Sigmoid colon (tissue), 7 donors: Measurements from ENCODE around the gene TTC4. TPM values are rescaled to one million over a fixed set of nuclear protein-coding genes. Genes with fewer than 3 reads are reported as not detected.

Experiments used
- DNase-seq: peaks from one replicate; pipeline ENCODE4 v3.0.0-alpha.2; 2019
- H3K27ac ChIP-seq, 4 donors: fragments of 200-600 bp; sonication (generic); one replicate each; pipeline ENCODE4 v1.5.1; 2016 to 2019; ENCODE audit warnings: mild to moderate bottlenecking in 1 of 4
- H3K27me3 ChIP-seq, 3 donors: fragments of 200-600 bp; sonication (generic); one replicate each; pipeline ENCODE4 v1.5.1; 2019; ENCODE audit warnings: mild to moderate bottlenecking in 1 of 3
- H3K36me3 ChIP-seq, 4 donors: fragments of 200-600 bp; sonication (generic); one replicate each; pipeline ENCODE4 v1.5.1; 2016 to 2019
- H3K4me1 ChIP-seq, 4 donors: fragments of 200-600 bp; sonication (generic); one replicate each; pipeline ENCODE4 v1.5.1; 2017 to 2019
- H3K4me3 ChIP-seq, 4 donors: fragments of 200-600 bp; sonication (generic); one replicate each; pipeline ENCODE4 v1.5.1; 2017 to 2019; ENCODE audit warnings: mild to moderate bottlenecking in 2 of 4, moderate library complexity in 1 of 4
- H3K9me3 ChIP-seq, 4 donors: fragments of 200-600 bp in 3 of 4; sonication (generic) in 3 of 4; one replicate each; pipeline versions ENCODE4 v1.5.1 to v1.6.1; 2013 to 2019
- EP300 ChIP-seq, 4 donors: sonication (generic); formaldehyde crosslinking; IDR thresholded peaks; one replicate each; pipeline ENCODE4 v1.6.1; 2017; ENCODE audit warnings: antibody characterized with exemption in 4 of 4
- POLR2A ChIP-seq, 2 donors: fragments of 450-650 bp; IDR thresholded peaks; one replicate each; pipeline ENCODE4 v1.6.1; 2016; ENCODE audit warnings: antibody characterized with exemption in 2 of 2, mild to moderate bottlenecking in 2 of 2, moderate library complexity in 2 of 2
- POLR2AphosphoS5 ChIP-seq, 4 donors: sonication (generic); formaldehyde crosslinking; IDR thresholded peaks; one replicate each; pipeline ENCODE4 v1.6.1; 2017; ENCODE audit warnings: antibody characterized with exemption in 4 of 4
- WGBS, 2 donors: extraction: QIAGEN DNeasy Blood & Tissue Kit; methylation state at CpG; one replicate each; pipeline ENCODE4 v1.1.7; 2013; 5-methylcytosine and 5-hydroxymethylcytosine counted together
- intact Hi-C: fragments of 100-400 bp; cut with DNase I; formaldehyde crosslinking; loops from one replicate; pipeline ENCODE4 v1.15.1; 2023
- polyA plus RNA-seq, 3 donors: library from polyadenylated mRNA; stranded (reverse); fragments of 200-250 nt; gene quantifications; one replicate each; pipeline ENCODE4 v1.2.3, GENCODE V29; 2013
- total RNA-seq, 4 donors: library from RNA; depleted of rRNA; stranded (reverse); fragments of >200 nt; gene quantifications; one replicate each; pipeline ENCODE4 v1.1.0, GENCODE V29; 2016
- TF ChIP-seq, protein P1 (sequence below), 4 experiments: fragments of 450-650 bp in 3 of 4; fragments of 200-600 bp in 1 of 4; IDR thresholded peaks; one replicate each; pipeline ENCODE4 v1.5.1; 2016 to 2019; ENCODE audit warnings: antibody characterized with exemption in 4 of 4, mild to moderate bottlenecking in 3 of 4, moderate library complexity in 2 of 4
- donor health status: healthy with polysubstance abuse.
- donor health status: Bipolar disorder and iron deficiency.
- donor health status: healthy.

TTC4 gene
- total RNA-seq = 10 to 100 TPM; 12.6 to 33.4 (median 27.2) TPM
- 10 to 100 TPM in 1 of 3 donors, 1 to 10 TPM in 2; 7.6 to 15.0 (median 9.6) TPM for polyA plus RNA-seq

- intact Hi-C loops = loop anchor here (5.0 to 10.0 kb wide), 4 partner anchors 47 to 221 kb away; partner anchors contain the start of genes ACOT11, PARS2 and TTC22
Observed at GRCh38 chr1:54715493-54716298, at the start of gene TTC4. TSS of gene TTC4 (plus strand) at chr1:54715861. CDS start at chr1:54715909, 48 bp downstream.

GRCh38 chr1:54666333-54666732 is 49.3 kb upstream of the TTC4 start:
- 88 to 91% methylated on average over 6 of the region's 6 CpGs for whole genome bisulfite sequencing, 2 donors
- Histone ChIP-seq H3K4me1 (no peaks in the 10 kb centered on the region), H3K4me3 (no peak overlapping the region), H3K9me3 (no peaks in the 10 kb centered on the region), H3K27me3 (no peaks in the 10 kb centered on the region), H3K27ac (no peak overlapping the region), H3K36me3 (peaks cover 0 to 10% (median 0%) of the 10 kb centered on the region in 4 donors)
- TF ChIP-seq EP300 (IDR thresholded peaks at IDR 0.05) (no peak), POLR2AphosphoS5 (IDR thresholded peaks at IDR 0.05) (no peak), POLR2A (IDR thresholded peaks at IDR 0.05) (no peak)
- TF ChIP-seq, protein P1, sequence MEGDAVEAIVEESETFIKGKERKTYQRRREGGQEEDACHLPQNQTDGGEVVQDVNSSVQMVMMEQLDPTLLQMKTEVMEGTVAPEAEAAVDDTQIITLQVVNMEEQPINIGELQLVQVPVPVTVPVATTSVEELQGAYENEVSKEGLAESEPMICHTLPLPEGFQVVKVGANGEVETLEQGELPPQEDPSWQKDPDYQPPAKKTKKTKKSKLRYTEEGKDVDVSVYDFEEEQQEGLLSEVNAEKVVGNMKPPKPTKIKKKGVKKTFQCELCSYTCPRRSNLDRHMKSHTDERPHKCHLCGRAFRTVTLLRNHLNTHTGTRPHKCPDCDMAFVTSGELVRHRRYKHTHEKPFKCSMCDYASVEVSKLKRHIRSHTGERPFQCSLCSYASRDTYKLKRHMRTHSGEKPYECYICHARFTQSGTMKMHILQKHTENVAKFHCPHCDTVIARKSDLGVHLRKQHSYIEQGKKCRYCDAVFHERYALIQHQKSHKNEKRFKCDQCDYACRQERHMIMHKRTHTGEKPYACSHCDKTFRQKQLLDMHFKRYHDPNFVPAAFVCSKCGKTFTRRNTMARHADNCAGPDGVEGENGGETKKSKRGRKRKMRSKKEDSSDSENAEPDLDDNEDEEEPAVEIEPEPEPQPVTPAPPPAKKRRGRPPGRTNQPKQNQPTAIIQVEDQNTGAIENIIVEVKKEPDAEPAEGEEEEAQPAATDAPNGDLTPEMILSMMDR (IDR thresholded peaks at IDR 0.05) = no peak
- intact Hi-C loops = no loop called here
- no peak for DNase-seq

More at GRCh38 chr1:54715493-54716298, at the start of gene TTC4:
- 0 to 1% methylated on average over 51 of the region's 51 CpGs for WGBS, 2 donors
- peak within 1 kb of the TSS; percentile 73 to 84 (median 77) for H3K4me3 ChIP-seq
- peak within 1 kb of the TSS; percentile 75 to 86 (median 80) for H3K27ac ChIP-seq
- TF ChIP-seq POLR2A (IDR thresholded peaks at IDR 0.05) (peak; percentile 31 to 32), POLR2AphosphoS5 (IDR thresholded peaks at IDR 0.05) (peak; percentile 73 to 86 (median 83)), EP300 (IDR thresholded peaks at IDR 0.05) (no peak)
- TF ChIP-seq, protein P1 (IDR thresholded peaks at IDR 0.05) = no peak
- no peaks in the 10 kb centered on the region for H3K27me3 ChIP-seq
- H3K4me1 ChIP-seq = peaks cover 0 to 18% (median 15%) of the 10 kb centered on the region in 4 donors
- peak; percentile 90 for DNase-seq
- H3K36me3 ChIP-seq = peaks cover 0 to 33% (median 0%) of the 10 kb centered on the region in 4 donors
- no peaks in the 10 kb centered on the region for H3K9me3 ChIP-seq

GRCh38 chr1:54667797-54668196 is 47.9 kb upstream of the TTC4 start:
- no peak for DNase-seq
- TF ChIP-seq, protein P1 (IDR thresholded peaks at IDR 0.05) = no peak
- TF ChIP-seq POLR2AphosphoS5 (IDR thresholded peaks at IDR 0.05) = no peak
- no peak for TF ChIP-seq POLR2A (IDR thresholded peaks at IDR 0.05)
- TF ChIP-seq EP300 (IDR thresholded peaks at IDR 0.05) = no peak
- no peaks in the 10 kb centered on the region for H3K27me3 ChIP-seq
- H3K27ac ChIP-seq = no peak overlapping the region
- intact Hi-C loops = no loop called here
- H3K4me1 ChIP-seq = no peaks in the 10 kb centered on the region
- H3K36me3 ChIP-seq = peaks cover 0 to 10% (median 0%) of the 10 kb centered on the region in 4 donors
- WGBS, 2 donors = 85 to 91% methylated on average over 2 of the region's 2 CpGs
- no peak overlapping the region for H3K4me3 ChIP-seq
- H3K9me3 ChIP-seq = no peaks in the 10 kb centered on the region

- TF ChIP-seq EP300 (IDR thresholded peaks at IDR 0.05) (no peak), POLR2AphosphoS5 (IDR thresholded peaks at IDR 0.05) (no peak), POLR2A (IDR thresholded peaks at IDR 0.05) (no peak)
- TF ChIP-seq, protein P1 (IDR thresholded peaks at IDR 0.05) = no peak
- no peak overlapping the region for H3K4me3 ChIP-seq
- no peak overlapping the region for H3K27ac ChIP-seq
- WGBS, 2 donors = 87 to 92% methylated on average over 2 of the region's 2 CpGs
- intact Hi-C loops = no loop called here
- no peaks in the 10 kb centered on the region for H3K4me1 ChIP-seq
- no peak for DNase-seq
- H3K27me3 ChIP-seq = no peaks in the 10 kb centered on the region
- H3K36me3 ChIP-seq = peaks cover 0 to 12% (median 0%) of the 10 kb centered on the region in 4 donors
- no peaks in the 10 kb centered on the region for H3K9me3 ChIP-seq
Observed at GRCh38 chr1:54668567-54668966, 47.1 kb upstream of the TTC4 start.
